Hematopoietic multipotent progenitor cell treated with erythropoietin and hydrocortisone succinate and interleukin-3 and kit ligand, for 8 days (in vitro differentiated cells): ENCODE results near the gene SLC6A8.
A peak's percentile ranks its signal among the peaks of the same experiment; 100 is the strongest.

ENCODE experiments used
- DNase-seq: peaks from one replicate; pipeline ENCODE4 v3.0.0-alpha.2; 2015

SLC6A8 gene

GRCh38 chrX:153648358-153649177 lies 39.2 kb upstream of the SLC6A8 start:
- DNase-seq, result no peak

DNA sequence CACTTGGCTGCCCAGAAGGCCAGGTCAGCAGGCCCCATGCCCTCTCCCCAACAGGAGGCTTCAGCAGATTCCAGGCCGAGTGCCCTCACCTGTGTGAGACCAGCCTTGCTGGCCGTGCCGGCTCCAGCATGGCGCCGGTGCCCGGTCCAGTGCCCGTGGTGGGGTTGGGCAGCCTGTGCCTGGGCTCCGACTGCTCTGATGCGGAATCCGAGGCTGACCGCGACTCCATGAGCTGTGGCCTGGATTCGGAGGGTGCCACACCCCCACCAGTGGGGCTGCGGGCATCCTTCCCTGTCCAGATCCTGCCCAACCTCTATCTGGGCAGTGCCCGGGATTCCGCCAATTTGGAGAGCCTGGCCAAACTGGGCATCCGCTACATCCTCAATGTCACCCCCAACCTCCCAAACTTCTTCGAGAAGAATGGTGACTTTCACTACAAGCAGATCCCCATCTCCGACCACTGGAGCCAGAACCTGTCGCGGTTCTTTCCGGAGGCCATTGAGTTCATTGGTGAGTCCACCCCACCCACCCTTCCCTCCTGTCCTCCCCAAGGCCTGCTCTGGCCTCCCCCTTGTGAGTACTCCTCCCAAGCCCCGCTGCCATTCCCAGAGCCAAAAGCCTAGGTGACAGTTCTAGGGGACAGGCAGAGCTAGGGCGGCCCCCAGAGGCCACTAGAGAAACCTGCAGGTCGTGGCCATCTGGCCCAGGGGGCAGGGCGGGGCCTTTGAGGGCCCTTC lies 38.4 kb upstream of the SLC6A8 start:
- peak; percentile 56 for DNase-seq

GRCh38 chrX:153649915-153650782 lies 37.6 kb upstream of the SLC6A8 start:
- no peak for DNase-seq

- no peak for DNase-seq
Observed at GRCh38 chrX:153650959-153651358, 36.8 kb upstream of the SLC6A8 start.

- DNase-seq, result peak; percentile 29
Observed at GRCh38 chrX:153651540-153652079, 36.1 kb upstream of the SLC6A8 start.

DNA sequence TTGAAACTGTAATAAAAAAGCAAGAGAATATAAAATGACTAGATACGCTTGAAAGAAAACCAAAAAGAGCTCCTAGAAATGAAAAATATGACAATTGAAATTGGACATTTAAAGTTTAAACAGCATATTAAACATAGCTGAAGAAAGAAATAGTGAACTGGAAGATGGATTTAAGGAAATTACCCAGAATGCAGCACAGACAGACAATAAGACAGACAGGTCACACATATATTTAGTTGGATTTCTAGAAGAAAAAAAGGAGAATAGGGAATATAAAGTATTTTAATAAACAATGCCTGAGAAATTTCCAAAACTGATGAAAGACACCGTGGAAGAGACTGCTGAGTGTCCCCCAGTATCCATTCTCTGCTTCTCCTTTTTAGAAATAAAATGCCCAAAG lies 34.2 kb upstream of the SLC6A8 start:
- no peak for DNase-seq

DNA sequence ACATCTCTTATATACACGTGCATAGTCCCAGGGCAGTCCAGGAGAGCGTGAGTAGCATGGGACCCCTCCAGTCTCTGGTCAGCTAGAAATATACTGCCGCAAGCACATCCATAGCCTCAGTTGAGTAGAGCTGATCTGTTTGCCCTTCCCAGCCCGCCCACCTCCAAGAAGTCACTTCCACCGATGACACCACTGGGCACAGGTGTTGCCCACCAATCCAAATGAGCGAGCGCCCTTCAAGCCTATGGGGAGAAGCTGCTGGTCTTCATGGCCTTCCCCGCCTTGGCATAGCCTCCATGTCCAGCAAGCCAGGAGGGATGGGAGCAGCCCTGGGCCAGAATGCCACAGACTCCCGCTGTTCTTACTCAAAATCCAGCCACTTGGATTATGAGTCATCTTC lies 30.6 kb upstream of the SLC6A8 start:
- DNase-seq, result no peak

DNA sequence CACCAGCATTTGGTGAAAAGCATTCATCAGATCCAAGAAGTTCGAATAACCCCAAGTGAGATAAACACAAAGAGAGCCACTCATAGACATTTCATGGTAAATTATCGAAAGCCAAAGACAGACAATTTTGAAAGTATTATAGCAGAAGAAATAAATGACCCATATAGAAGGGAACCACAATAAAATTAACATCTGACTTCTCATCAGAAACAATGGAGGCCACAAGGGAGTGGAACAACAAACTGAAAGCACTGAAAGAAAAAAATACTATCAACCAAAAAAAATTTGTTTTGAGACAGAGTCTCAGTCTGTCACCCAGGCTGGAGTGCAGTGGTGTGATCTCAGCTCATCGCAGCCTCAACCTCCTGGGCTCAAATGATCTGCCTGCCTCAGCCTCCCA lies 28.5 kb upstream of the SLC6A8 start:
- no peak for DNase-seq

DNA sequence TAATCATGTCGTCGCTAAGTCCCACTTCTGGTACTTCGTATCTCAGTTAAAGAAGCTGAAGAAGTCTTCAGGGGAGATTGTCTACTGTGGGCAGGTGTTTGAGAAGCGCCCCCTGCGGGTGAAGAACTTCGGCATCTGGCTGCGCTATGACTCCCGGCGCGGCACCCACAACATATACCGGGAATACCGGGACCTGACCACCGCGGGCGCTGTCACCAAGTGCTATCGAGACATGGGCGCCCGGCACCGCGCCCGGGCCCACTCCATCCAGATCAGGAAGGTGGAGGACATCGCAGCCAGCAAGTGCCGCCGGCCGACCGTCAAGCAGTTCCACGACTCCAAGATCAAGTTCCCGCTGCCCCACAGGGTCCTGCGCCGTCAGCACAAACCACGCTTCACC lies 25.5 kb upstream of the SLC6A8 start:
- DNase-seq, result peak; percentile 57

DNA sequence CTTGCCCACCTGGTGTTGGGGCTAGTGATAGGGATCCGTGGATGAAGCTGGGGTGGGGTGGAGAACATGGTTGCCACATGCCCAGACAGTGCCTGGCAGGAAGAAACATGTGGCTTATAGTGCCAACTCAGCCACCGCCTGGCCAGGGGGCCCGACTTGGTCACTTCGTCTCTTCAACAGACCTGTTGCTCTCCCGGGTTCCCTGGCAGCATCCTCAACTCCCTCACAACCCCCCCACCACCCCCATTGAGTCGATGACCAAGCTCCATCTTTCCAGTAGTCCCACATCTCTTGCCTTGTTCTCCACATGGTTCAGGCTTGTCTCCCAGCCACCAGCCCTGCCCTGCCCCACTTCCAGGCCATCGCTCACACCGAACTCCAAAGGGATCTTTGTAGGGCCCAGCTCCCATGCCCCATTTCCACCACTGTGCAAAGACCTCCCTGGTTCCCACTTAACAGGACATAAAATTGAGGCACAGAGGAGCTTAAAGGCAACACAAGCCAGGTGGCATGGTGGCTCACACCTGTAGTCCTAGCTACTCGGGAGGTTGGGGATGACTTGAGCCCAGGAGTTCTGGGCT lies 21.9 kb upstream of the SLC6A8 start:
- DNase-seq, result no peak

DNA sequence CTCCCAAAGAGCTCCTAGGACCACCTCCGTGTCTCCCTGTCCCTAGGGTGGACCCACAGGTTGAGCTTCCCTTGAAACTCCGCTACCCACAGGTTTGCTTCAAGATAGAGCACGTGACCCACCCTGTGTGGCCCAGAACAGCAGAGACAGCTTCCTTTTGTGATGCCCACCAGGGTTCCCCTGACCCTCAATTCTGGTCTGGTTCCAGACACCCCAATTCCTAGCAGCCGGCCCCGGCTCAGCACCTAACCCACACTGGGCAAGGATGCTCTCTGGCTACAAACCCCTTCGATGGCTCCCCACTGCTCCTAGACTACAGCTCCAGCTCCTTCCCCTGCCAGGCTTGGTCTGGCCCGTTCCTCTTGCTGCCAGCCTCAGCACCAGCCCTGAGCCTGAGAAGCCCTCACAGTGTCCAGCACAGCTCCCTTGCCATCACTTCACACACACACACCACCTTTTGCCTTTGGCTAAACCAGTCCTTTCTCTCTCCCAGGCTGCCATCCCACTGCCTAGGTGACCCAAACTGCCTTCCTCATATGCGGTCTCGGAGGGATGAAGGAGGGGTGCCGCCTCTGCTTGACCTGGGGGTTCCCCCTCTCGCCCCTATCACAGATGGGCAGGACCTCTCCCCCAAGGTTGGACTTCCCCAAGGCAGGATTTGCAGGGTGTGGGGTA lies 20.3 kb upstream of the SLC6A8 start:
- DNase-seq, result no peak

- DNase-seq, result peak; percentile 79
Observed at GRCh38 chrX:153667956-153668396, 19.8 kb upstream of the SLC6A8 start.

DNA sequence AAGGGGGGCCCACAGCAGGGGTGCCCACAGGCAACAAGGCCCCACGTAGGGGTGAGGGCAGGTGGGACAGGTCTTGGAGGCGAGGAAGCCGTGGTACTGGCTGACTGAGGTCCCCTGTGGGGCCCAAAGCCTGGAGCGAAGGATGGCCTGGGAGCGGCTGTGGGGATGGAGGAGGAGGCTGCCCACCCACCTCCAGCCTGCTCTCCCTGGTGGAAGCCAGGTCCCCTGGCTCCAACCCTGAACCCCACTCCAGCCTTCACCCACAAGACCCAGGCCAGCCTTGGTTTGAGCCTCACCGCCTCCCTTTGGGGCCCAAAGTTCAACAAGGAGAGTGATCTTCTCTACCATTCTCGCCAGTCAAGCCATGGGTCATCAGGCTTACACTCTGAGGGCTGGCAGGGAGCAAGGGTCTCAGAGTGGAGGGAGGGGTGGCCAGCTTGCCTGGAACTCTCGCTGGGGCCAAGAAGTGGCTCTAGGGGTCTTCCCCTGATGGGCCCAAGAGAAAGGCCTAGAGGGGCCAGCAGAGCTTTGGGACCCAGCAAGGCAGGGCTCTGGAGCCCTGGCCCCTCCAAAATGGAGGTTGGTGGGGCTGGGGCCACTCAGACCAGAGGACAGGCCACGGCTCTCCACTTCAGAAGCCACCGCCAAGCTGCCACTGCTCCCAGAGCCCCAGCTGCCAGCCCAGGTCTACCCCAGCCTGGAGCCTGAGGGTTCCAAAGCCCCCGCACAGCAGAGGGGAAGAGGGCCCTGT lies 19.1 kb upstream of the SLC6A8 start:
- DNase-seq, result no peak

- DNase-seq, result peak; percentile 26
Observed at GRCh38 chrX:153669174-153669890, 18.4 kb upstream of the SLC6A8 start.

DNA sequence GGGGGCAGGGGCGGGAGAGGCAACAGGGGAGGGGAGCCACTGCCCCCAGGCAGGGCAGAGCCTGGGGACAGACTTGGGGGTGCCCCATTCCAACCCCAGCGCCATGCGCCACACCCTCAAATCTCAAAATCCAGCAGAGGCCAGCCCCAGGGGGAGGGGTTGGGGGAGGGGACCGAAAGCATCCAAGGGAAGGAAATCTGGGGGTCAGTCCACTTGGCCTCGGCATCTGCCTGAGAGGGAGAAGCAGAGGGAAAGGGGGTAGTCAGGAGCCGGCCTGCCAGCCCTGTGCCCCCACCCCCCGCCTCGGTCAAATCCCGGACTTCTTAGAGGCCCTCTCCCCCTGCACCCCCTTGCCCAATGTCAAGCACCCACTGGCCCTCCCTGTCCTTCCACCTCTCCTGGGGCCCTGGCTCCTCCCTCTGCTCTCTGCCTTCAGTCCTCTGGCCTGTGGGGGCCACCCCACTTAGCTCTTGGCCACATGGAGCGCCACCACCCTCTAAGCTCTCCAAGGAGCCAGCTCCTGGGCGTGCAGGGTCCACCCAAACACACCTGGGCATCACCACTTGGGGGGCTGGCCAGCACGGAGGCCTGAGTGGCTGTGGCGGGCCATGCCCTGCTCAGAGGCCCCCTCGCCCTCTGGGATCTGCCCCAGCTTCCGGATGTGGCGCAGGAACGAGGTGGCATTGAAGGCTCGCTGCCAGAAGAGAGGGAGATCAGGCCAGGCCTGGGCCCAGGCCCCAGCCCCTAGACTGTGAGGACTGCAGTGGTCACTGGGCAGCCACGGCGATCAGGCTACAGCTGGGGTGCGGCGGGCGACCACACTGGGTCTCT lies 17.6 kb upstream of the SLC6A8 start:
- no peak for DNase-seq

GRCh38 chrX:153670748-153671588 lies 16.8 kb upstream of the SLC6A8 start:
- no peak for DNase-seq

DNA sequence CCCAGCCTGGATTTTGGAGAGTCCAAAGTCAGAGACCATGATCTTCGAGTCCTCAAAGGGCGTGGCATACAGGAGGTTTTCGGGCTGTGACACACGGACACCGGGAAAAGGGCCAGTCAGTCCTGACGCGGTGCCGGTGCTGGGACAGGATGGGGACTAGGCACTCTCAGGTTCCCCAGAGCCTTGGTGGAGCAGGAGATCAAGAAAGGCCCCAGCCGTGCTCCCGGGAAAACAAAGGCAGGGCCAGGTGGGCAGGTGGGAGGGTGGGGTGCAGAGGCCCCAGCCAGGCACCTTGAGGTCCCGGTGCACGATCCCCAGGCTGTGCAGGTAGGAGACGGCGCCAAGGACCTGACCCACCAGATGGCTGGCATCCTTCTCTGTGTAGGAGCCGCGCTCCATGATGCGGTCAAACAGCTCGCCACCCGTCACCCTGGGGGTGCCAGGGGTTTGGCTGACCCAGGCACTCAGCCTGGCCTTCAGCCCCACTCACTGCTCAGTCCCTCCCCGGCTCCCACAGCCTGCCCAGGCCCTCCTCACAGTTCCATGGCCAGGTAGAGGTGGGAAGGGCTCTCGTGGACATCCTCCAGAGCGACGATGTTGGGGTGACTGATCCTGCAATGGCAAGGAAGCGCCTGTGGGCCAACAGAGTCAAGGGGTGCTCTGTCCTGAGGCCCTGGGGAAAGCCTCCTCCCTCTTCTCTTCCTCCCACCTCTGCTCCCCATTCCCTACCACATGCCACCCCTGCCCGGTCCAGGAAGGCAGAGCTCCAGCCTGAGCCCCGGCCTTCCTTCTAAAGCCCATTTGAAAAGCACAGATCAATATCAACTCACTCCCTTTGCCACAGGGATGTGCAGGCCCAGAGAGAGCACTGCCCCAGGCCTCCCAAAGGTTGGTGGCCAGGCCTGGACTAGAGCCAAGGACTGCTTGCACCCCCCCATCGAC lies 15.9 kb upstream of the SLC6A8 start:
- no peak for DNase-seq
